B cell (primary cell): ENCODE measurements around the gene USPL1. TPM values are rescaled to one million over a fixed set of nuclear protein-coding genes. Genes with fewer than 3 reads are reported as not detected.

ENCODE experiments used
- ATAC-seq: fragments of 200-7000 bp; cut with Tn5 transposase; one replicate; pipeline ENCODE4 v1.10.0; 2021; ENCODE audit warnings: low read depth, mild to moderate bottlenecking, moderate number of reproducible peaks, moderate library complexity
- CTCF ChIA-PET: fragments of 350-600 bp; sonication (Branson Sonifier 250); formaldehyde crosslinking; loops from one replicate; lab custom pipeline; 2021; ENCODE audit warnings: antibody characterized with exemption, inconsistent platforms; lab: Charles Lee
- POLR2A ChIA-PET: fragments of 350-600 bp; sonication (Branson Sonifier 250); formaldehyde crosslinking; loops from one replicate; lab custom pipeline; 2021; ENCODE audit warnings: antibody characterized with exemption; lab: Charles Lee
- DNase-seq: peaks from one replicate; pipeline ENCODE4 v3.0.0; 2013
- H2AFZ ChIP-seq: 2 replicates; pipeline ENCODE4 v1.6.1; 2012; ENCODE audit warnings: mild to moderate bottlenecking, low read depth, low read length; ENCODE audit not compliant: insufficient read depth, poor library complexity, severe bottlenecking
- H3K27ac ChIP-seq, 2 donors: 1 replicate in 1 of 2; 2 replicates in 1 of 2; pipeline ENCODE4 v1.5.1; 2012 to 2013; ENCODE audit warnings: low read length in 2 of 2, mild to moderate bottlenecking in 2 of 2, moderate library complexity in 1 of 2
- H3K27me3 ChIP-seq, 4 experiments: fragments of 200-600 bp in 1 of 4; sonication (generic) in 1 of 4; replicated peaks in 1 of 4; 1 replicate in 2 of 4; 2 replicates in 2 of 4; pipeline versions ENCODE4 v1.6.1 to v1.7.0; 2013 to 2016; ENCODE audit warnings: low read length in 3 of 4, mild to moderate bottlenecking in 2 of 4, mixed read lengths in 1 of 4, moderate library complexity in 1 of 4; ENCODE audit not compliant: insufficient read depth in 4 of 4, control insufficient read depth in 3 of 4; ENCODE audit errors: control extremely low read depth in 1 of 4
- H3K36me3 ChIP-seq, 2 experiments: replicated peaks in 1 of 2; 1 replicate in 1 of 2; 2 replicates in 1 of 2; pipeline versions ENCODE4 v1.6.1 to v1.7.1; 2013; ENCODE audit warnings: low read length in 1 of 2; ENCODE audit not compliant: insufficient read depth in 2 of 2, control insufficient read depth in 1 of 2; ENCODE audit errors: control extremely low read depth in 1 of 2, extremely low read depth in 1 of 2
- H3K4me1 ChIP-seq, 2 donors: fragments of 200-600 bp in 1 of 2; sonication (generic) in 1 of 2; 1 replicate in 1 of 2; 2 replicates in 1 of 2; pipeline versions ENCODE4 v1.5.1 to v1.6.1; 2013 to 2017; ENCODE audit warnings: low read length in 2 of 2; ENCODE audit not compliant: control insufficient read depth in 2 of 2, insufficient read depth in 2 of 2
- H3K4me2 ChIP-seq: replicated peaks from 2 replicates; pipeline ENCODE3; 2012; ENCODE audit warnings: mild to moderate bottlenecking, low read depth, low read length; ENCODE audit not compliant: poor library complexity, severe bottlenecking
- H3K4me3 ChIP-seq, 5 experiments: fragments of 200-600 bp in 1 of 5; sonication (generic) in 1 of 5; 1 replicate in 3 of 5; 2 replicates in 2 of 5; pipeline versions ENCODE4 v1.5.1 to v1.7.0; 2011 to 2016; ENCODE audit warnings: low read length in 4 of 5, mild to moderate bottlenecking in 4 of 5, low read depth in 2 of 5, control low read depth in 1 of 5, moderate library complexity in 1 of 5; ENCODE audit not compliant: insufficient read depth in 1 of 5; ENCODE audit errors: control extremely low read depth in 1 of 5, extremely low read depth in 1 of 5
- H3K79me2 ChIP-seq: fragments of 200-600 bp; sonication (generic); one replicate; pipeline ENCODE4 v1.6.0; 2016; ENCODE audit warnings: low read length; ENCODE audit not compliant: control insufficient read depth, insufficient read depth
- H3K9ac ChIP-seq: fragments of 200-600 bp; sonication (generic); 2 replicates; pipeline ENCODE4 v1.6.1; 2017; ENCODE audit warnings: mild to moderate bottlenecking, low read length, moderate library complexity
- H3K9me3 ChIP-seq, 3 donors: one replicate each; pipeline versions ENCODE4 v1.6.1 to v1.7.1; 2013; ENCODE audit warnings: low read length in 2 of 3; ENCODE audit not compliant: control insufficient read depth in 2 of 3, insufficient read depth in 1 of 3; ENCODE audit errors: control extremely low read depth in 1 of 3
- H4K20me1 ChIP-seq: 2 replicates; pipeline ENCODE4 v1.6.0; 2012; ENCODE audit warnings: mild to moderate bottlenecking, low read length; ENCODE audit not compliant: insufficient read depth, control insufficient read depth, poor library complexity, severe bottlenecking
- H3K27ac Mint-ChIP-seq: one replicate; pipeline ENCODE4 v1.8.0; 2021; ENCODE audit warnings: mixed read lengths
- H3K27me3 Mint-ChIP-seq: one replicate; pipeline ENCODE4 v1.8.0; 2021; ENCODE audit warnings: mixed read lengths
- H3K4me1 Mint-ChIP-seq: one replicate; pipeline ENCODE4 v1.8.0; 2021; ENCODE audit warnings: mixed read lengths
- H3K4me3 Mint-ChIP-seq: one replicate; pipeline ENCODE4 v1.8.0; 2021; ENCODE audit warnings: mixed read lengths
- H3K9me3 Mint-ChIP-seq: one replicate; pipeline ENCODE4 v1.8.0; 2022; ENCODE audit warnings: mixed read lengths; ENCODE audit not compliant: insufficient read depth
- EZH2 ChIP-seq: IDR thresholded peaks from 2 replicates; pipeline ENCODE4 v1.6.1; 2012; ENCODE audit warnings: borderline replicate concordance, low read depth, mild to moderate bottlenecking, moderate library complexity, low read length; ENCODE audit not compliant: insufficient read depth, poor library complexity, severe bottlenecking
- WGBS: methylation state at CpG from one replicate; pipeline ENCODE4 v1.1.5; 2013; ENCODE audit warnings: missing lambda C conversion rate; ENCODE audit not compliant: insufficient coverage; 5-methylcytosine and 5-hydroxymethylcytosine counted together
- intact Hi-C: fragments of 100-400 bp; cut with micrococcal nuclease; formaldehyde crosslinking; loops from one replicate; pipeline ENCODE4 v1.10.0; 2022
- polyA plus RNA-seq: library from polyadenylated mRNA; depleted of rRNA; stranded (reverse); fragments of >200 nt; gene quantifications from 2 replicates; pipeline ENCODE4 v1.2.3, GENCODE V29; 2012
- total RNA-seq, 2 donors: library from RNA; stranded (reverse); fragments of 120-200 nt in 1 of 2; gene quantifications; 1 replicate in 1 of 2; 2 replicates in 1 of 2; pipeline versions ENCODE4 v1.2.3 to v1.2.4, GENCODE V29; 2013 to 2022
- TF ChIP-seq, protein P1 (sequence below): fragments of 200-600 bp; IDR thresholded peaks from one replicate; pipeline ENCODE4 v1.8.0; 2022; ENCODE audit warnings: antibody characterized with exemption, mild to moderate bottlenecking

Gene USPL1
- total and polyA plus RNA-seq, 2 donors (not counting 1 experiment from before 2014, with no cell fraction given): 30.2 to 55.8 TPM

DNA sequence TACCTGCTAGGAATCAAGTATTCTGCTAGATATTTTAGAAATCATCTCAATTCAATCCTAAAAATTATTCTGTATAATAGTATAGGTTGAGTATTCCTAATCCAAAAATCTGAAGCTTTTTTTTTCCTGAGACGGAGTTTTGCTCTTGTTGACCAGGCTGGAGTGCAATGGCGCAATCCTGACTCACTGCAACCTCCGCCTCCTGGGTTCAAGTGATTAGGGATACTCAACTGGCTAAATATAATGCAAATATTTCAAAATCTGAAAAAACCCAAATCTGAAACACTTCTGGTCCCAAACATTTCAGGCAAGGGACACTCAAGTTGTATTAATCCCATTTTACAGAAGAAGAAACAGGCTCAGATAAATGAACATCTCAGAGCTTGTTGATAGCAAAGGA lies 17.2 kb upstream of the USPL1 start:
- H3K9me3 ChIP-seq: no peaks in the 10 kb centered on the region

DNA sequence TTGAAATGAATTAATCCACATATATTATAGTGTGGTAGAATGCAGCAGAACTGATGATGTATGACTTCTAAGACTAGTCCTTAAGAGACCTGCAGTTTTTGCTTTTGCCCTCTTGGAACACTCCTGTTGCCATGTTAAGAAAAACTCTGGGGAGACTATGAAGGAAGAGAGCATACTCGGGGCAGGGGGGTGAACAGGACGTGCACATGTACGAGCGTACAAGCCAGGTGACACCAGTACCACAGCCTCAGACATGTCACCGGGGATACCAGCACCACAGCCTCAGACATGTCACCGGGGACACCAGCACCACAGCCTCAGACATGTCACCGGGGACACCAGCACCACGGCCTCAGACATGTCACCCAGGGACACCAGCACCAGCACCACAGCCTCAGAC lies 15.9 kb upstream of the USPL1 start:
- peak; percentile 31 for ATAC-seq
- Histone ChIP-seq H3K27ac (no peak overlapping the region), H3K36me3 (no peaks in the 10 kb centered on the region), H3K9me3 (no peaks in the 10 kb centered on the region), H3K4me3 (no peak overlapping the region), H4K20me1 (no peaks in the 10 kb centered on the region), H3K9ac (no peak overlapping the region), H2AFZ (peak overlapping the region; percentile 16), H3K27me3 (no peaks in the 10 kb centered on the region), H3K4me1 (peaks cover 0 to 5% of the 10 kb centered on the region in 2 donors), H3K4me2 (no peak overlapping the region), H3K79me2 (peaks cover 12% of the 10 kb centered on the region)
- TF ChIP-seq, protein P1, sequence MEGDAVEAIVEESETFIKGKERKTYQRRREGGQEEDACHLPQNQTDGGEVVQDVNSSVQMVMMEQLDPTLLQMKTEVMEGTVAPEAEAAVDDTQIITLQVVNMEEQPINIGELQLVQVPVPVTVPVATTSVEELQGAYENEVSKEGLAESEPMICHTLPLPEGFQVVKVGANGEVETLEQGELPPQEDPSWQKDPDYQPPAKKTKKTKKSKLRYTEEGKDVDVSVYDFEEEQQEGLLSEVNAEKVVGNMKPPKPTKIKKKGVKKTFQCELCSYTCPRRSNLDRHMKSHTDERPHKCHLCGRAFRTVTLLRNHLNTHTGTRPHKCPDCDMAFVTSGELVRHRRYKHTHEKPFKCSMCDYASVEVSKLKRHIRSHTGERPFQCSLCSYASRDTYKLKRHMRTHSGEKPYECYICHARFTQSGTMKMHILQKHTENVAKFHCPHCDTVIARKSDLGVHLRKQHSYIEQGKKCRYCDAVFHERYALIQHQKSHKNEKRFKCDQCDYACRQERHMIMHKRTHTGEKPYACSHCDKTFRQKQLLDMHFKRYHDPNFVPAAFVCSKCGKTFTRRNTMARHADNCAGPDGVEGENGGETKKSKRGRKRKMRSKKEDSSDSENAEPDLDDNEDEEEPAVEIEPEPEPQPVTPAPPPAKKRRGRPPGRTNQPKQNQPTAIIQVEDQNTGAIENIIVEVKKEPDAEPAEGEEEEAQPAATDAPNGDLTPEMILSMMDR: no peak
- no peak for TF ChIP-seq EZH2
- H3K4me1 Mint-ChIP-seq: peaks cover 8% of the 10 kb centered on the region
- CTCF ChIA-PET: interaction anchor here (1.4 kb wide), 1 partner anchor 20 kb away, joined by 5 read pairs; no protein-coding TSS in a partner anchor
- 26% methylated on average over 8 of the region's 8 CpGs for WGBS
- no peaks in the 10 kb centered on the region for H3K9me3 Mint-ChIP-seq
- POLR2A ChIA-PET: no interaction called here
- DNase-seq: peak; percentile 22
- H3K27ac Mint-ChIP-seq: no peak overlapping the region
- intact Hi-C loops: no loop called here
- H3K4me3 Mint-ChIP-seq: no peak overlapping the region
- no peaks in the 10 kb centered on the region for H3K27me3 Mint-ChIP-seq

More for the DNA sequence above, 17.2 kb upstream of the USPL1 start:
- Mint-ChIP-seq H3K27me3 (no peaks in the 10 kb centered on the region), H3K4me3 (no peak overlapping the region), H3K9me3 (no peaks in the 10 kb centered on the region), H3K27ac (no peak overlapping the region), H3K4me1 (peaks cover 8% of the 10 kb centered on the region)
- Histone ChIP-seq H3K27ac (no peak overlapping the region), H3K4me3 (no peak overlapping the region), H3K4me2 (no peak overlapping the region), H3K36me3 (no peaks in the 10 kb centered on the region), H3K9ac (no peak overlapping the region), H2AFZ (no peak overlapping the region), H3K4me1 (peaks cover 0 to 5% of the 10 kb centered on the region in 2 donors), H3K79me2 (peaks cover 12% of the 10 kb centered on the region), H3K27me3 (no peaks in the 10 kb centered on the region), H4K20me1 (no peaks in the 10 kb centered on the region)
- CTCF ChIA-PET: interaction anchor here (1.3 kb wide), 1 partner anchor 11 kb away, joined by 5 read pairs; no protein-coding TSS in a partner anchor
- ATAC-seq (no peak), DNase-seq (no peak)
- 100% methylated on average over 1 of the region's 3 CpGs for WGBS
- intact Hi-C loops: no loop called here
- no peak for TF ChIP-seq EZH2
- TF ChIP-seq, protein P1: no peak
- POLR2A ChIA-PET: no interaction called here
